ENCODE data around the gene RPL29. TPM values are rescaled to one million over a fixed set of nuclear protein-coding genes. Genes with fewer than 3 reads are reported as not detected.

The RPL29 gene
- total RNA-seq, 1 donor from 2014 or later: 925 TPM

- H3K9me3 Mint-ChIP-seq (ENCODE audit: unreplicated experiment): no peaks in the 10 kb centered on the region
- H3K4me3 Mint-ChIP-seq (ENCODE audit: unreplicated experiment): no peak overlapping the region
- TF ChIP-seq CTCF (IDR thresholded peaks at IDR 0.05; ENCODE audit: unreplicated experiment): no peak
- no peaks in the 10 kb centered on the region for H3K36me3 Mint-ChIP-seq (ENCODE audit: low read depth, unreplicated experiment)
- DNase-seq (ENCODE audit: low spot score): no peak
- H3K4me1 Mint-ChIP-seq (ENCODE audit: unreplicated experiment): peaks cover 3% of the 10 kb centered on the region
- H3K27ac Mint-ChIP-seq (ENCODE audit: unreplicated experiment): no peak overlapping the region
- H3K27me3 Mint-ChIP-seq (ENCODE audit: unreplicated experiment): peaks cover 6% of the 10 kb centered on the region
Observed at GRCh38 chr3:52032702-52033408, 37.2 kb upstream of the RPL29 start.

GRCh38 chr3:52031896-52032295 is 36.2 kb upstream of the RPL29 start:
- no peak overlapping the region for H3K4me3 Mint-ChIP-seq (ENCODE audit: unreplicated experiment)
- H3K27me3 Mint-ChIP-seq (ENCODE audit: unreplicated experiment): peaks cover 6% of the 10 kb centered on the region
- H3K36me3 Mint-ChIP-seq (ENCODE audit: low read depth, unreplicated experiment): no peaks in the 10 kb centered on the region
- no peak for DNase-seq (ENCODE audit: low spot score)
- TF ChIP-seq CTCF (IDR thresholded peaks at IDR 0.05; ENCODE audit: unreplicated experiment): no peak
- H3K4me1 Mint-ChIP-seq (ENCODE audit: unreplicated experiment): peaks cover 3% of the 10 kb centered on the region
- H3K27ac Mint-ChIP-seq (ENCODE audit: unreplicated experiment): no peak overlapping the region
- no peaks in the 10 kb centered on the region for H3K9me3 Mint-ChIP-seq (ENCODE audit: unreplicated experiment)

DNA sequence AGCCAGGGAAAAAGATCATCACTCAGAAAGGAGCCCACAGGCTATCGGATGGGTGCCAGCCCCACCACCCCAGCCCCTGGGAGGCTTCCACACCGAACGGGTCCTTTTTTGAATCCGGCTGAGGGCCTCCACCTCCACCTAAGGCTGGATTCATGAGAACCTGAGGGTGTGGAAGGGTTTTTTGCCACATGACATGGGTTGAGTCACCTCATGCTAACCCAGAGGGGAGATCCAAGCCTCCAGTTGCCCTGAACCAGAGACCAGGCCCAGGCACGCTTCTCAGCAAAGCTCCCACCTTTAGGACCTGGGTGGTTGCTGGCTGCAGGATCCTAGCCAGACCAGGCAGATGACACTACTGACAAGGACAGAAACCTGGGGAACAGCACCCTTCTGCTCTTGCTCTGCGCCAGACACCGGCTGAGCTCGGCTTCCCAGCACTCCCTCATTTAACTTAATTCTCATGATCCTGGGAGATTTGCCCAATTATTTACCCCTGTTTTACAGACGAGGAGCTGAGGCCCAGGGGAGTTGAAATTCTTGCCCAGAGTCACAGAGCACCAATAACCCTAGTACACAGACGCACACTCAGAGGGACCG is 35.1 kb upstream of the RPL29 start:
- Mint-ChIP-seq H3K4me3 (ENCODE audit: unreplicated experiment) (no peak overlapping the region), H3K4me1 (ENCODE audit: unreplicated experiment) (peaks cover 9% of the 10 kb centered on the region), H3K9me3 (ENCODE audit: unreplicated experiment) (no peaks in the 10 kb centered on the region), H3K27ac (ENCODE audit: unreplicated experiment) (no peak overlapping the region), H3K36me3 (ENCODE audit: low read depth, unreplicated experiment) (no peaks in the 10 kb centered on the region), H3K27me3 (ENCODE audit: unreplicated experiment) (peaks cover 11% of the 10 kb centered on the region)
- TF ChIP-seq CTCF (IDR thresholded peaks at IDR 0.05; ENCODE audit: unreplicated experiment): no peak
- DNase-seq (ENCODE audit: low spot score): no peak

DNA sequence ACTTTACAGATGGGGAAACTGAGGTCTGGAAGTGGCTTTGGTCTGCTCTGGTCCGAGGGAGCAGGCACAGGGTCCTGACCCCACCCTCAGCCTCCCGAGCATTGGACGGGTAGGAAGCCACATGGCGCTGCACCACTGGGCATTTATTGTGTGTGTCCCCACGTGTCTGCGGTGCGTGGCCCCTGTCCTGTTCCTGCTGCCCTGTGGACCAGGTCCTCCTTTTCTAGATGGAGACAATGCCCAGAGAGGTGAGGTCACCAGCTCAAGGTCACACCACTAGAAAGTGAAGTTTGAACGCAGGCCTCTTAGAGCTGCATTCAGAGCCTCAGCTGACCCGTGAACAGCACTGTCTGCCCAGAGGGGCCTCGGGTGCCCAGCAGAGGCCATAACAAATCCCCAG is 33.8 kb upstream of the RPL29 start:
- TF ChIP-seq CTCF (IDR thresholded peaks at IDR 0.05; ENCODE audit: unreplicated experiment): no peak
- H3K4me1 Mint-ChIP-seq (ENCODE audit: unreplicated experiment): peaks cover 20% of the 10 kb centered on the region
- H3K36me3 Mint-ChIP-seq (ENCODE audit: low read depth, unreplicated experiment): no peaks in the 10 kb centered on the region
- H3K27ac Mint-ChIP-seq (ENCODE audit: unreplicated experiment): no peak overlapping the region
- no peaks in the 10 kb centered on the region for H3K9me3 Mint-ChIP-seq (ENCODE audit: unreplicated experiment)
- H3K4me3 Mint-ChIP-seq (ENCODE audit: unreplicated experiment): no peak overlapping the region
- peaks cover 11% of the 10 kb centered on the region for H3K27me3 Mint-ChIP-seq (ENCODE audit: unreplicated experiment)
- DNase-seq (ENCODE audit: low spot score): no peak

DNA sequence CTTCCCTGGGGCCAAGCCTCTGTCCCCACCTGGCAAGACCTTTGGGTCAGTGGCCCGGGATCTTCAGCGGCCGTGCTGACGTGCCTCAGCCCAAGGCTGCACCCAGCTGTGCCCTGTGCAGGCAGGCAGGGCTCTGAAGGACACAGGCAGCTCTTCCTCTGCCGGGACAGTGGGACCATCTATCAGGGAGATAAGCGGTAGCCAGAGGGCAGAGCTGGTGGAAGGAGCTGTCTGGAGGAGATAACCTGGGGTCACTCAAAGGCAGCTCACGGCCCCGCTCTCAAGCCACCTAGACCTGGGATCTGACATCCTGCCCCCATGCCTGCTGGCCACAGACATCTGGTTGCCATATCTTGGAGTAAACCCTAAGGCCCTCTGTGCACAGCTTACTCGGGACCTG is 33.4 kb upstream of the RPL29 start:
- Mint-ChIP-seq H3K9me3 (ENCODE audit: unreplicated experiment) (no peaks in the 10 kb centered on the region), H3K27ac (ENCODE audit: unreplicated experiment) (no peak overlapping the region), H3K4me3 (ENCODE audit: unreplicated experiment) (no peak overlapping the region), H3K4me1 (ENCODE audit: unreplicated experiment) (peaks cover 25% of the 10 kb centered on the region), H3K36me3 (ENCODE audit: low read depth, unreplicated experiment) (no peaks in the 10 kb centered on the region), H3K27me3 (ENCODE audit: unreplicated experiment) (peaks cover 11% of the 10 kb centered on the region)
- no peak for TF ChIP-seq CTCF (IDR thresholded peaks at IDR 0.05; ENCODE audit: unreplicated experiment)
- no peak for DNase-seq (ENCODE audit: low spot score)
